LNCaP clone FGC (cell line): ENCODE data around the gene B4GALT1.
"Not testable (repeated sequence)": the region's sequence is repeated elsewhere in the genome, so short reads cannot be mapped to it uniquely, and the experiment has no call there.

Experiments
- DNase-seq: peaks from one replicate; pipeline ENCODE4 v3.0.0-alpha.2; 2011; ENCODE audit warnings: low read depth
- H3K4me3 ChIP-seq: 2 replicates; pipeline ENCODE4 v1.5.1; 2011; ENCODE audit warnings: mild to moderate bottlenecking, low read depth, low read length, control low read depth
- CTCF ChIP-seq: IDR thresholded peaks from 2 replicates; pipeline ENCODE4 v1.5.1; 2012; ENCODE audit warnings: mild to moderate bottlenecking; ENCODE audit not compliant: control insufficient read depth, insufficient read depth; ENCODE audit errors: extremely low read depth

Gene B4GALT1

GRCh38 chr9:33101104-33101951 is 65.8 kb downstream of the B4GALT1 start:
- TF ChIP-seq CTCF: no peak
- DNase-seq: no peak
- no peak overlapping the region for H3K4me3 ChIP-seq

GRCh38 chr9:33099754-33100153 is 67.4 kb downstream of the B4GALT1 start:
- no peak for TF ChIP-seq CTCF
- H3K4me3 ChIP-seq: no peak overlapping the region
- DNase-seq: no peak

GRCh38 chr9:33097192-33097591 is 69.9 kb downstream of the B4GALT1 start:
- TF ChIP-seq CTCF: no peak
- no peak overlapping the region for H3K4me3 ChIP-seq
- no peak for DNase-seq

- no peak overlapping the region for H3K4me3 ChIP-seq
- TF ChIP-seq CTCF: no peak
- DNase-seq: no peak
These were observed 74.5 kb downstream of the B4GALT1 start for GRCh38 chr9:33092634-33093033.

GRCh38 chr9:33085672-33086071 is 81.5 kb downstream of the B4GALT1 start:
- H3K4me3 ChIP-seq, DNase-seq: not testable (repeated sequence)

GRCh38 chr9:33082538-33083326 is 84.4 kb downstream of the B4GALT1 start:
- no peak overlapping the region for H3K4me3 ChIP-seq
- no peak for DNase-seq
- TF ChIP-seq CTCF: no peak

GRCh38 chr9:33082128-33082527 is 85.0 kb downstream of the B4GALT1 start:
- DNase-seq: no peak
- no peak overlapping the region for H3K4me3 ChIP-seq
- TF ChIP-seq CTCF: no peak
